Cerebellar nuclear complex (tissue), 1 donor: Measurements from ENCODE around the gene ZNF358.

Source experiments
- DNase-seq, 2 experiments: peaks; one replicate each; lab custom pipeline; 2025; lab: John Stamatoyannopoulos, UW

Gene ZNF358

DNA sequence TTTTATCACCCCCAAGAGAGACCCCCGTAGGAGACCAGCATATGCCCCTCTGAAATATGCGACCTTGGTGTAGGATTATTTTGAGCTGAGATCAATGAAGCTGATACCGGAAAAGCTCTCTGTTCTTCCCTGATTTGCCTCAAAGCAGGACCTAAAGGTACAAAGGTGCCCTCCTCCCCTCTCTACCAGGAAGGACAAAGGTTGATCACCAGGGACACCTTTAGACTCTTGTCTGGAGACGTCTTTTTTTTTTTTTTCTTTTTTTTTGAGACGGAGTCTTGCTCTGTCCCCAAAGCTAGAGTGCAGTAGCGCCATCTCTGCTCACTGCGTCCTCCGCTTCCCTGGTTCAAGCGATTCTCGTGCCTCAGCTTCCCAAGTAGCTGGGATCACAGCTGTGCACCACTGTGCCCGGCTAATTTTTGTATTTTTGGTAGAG, 26.3 kb upstream of the ZNF358 start:
- no peak for DNase-seq

DNA sequence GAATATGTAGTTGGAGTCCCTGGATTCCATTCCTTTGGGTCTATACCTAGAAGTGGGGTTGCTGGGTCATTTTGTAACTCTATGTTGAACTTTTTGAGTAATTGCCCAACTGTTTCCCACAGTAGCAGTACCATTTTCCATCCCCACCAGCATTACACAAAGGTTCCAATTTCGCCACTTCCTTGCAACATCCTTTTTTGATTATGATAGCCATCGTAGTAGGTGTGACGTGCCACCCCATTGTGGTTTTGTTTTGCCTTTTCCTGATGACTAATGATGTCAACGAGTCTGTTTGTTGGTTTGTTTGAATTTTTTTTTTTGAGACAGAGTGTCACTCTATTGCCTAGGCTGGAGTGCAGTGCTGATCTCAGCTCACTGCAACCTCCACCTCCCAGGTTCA, 23.8 kb upstream of the ZNF358 start:
- DNase-seq = no peak

GRCh38 chr19:7492558-7492957, 23.3 kb upstream of the ZNF358 start:
- no peak for DNase-seq

DNA sequence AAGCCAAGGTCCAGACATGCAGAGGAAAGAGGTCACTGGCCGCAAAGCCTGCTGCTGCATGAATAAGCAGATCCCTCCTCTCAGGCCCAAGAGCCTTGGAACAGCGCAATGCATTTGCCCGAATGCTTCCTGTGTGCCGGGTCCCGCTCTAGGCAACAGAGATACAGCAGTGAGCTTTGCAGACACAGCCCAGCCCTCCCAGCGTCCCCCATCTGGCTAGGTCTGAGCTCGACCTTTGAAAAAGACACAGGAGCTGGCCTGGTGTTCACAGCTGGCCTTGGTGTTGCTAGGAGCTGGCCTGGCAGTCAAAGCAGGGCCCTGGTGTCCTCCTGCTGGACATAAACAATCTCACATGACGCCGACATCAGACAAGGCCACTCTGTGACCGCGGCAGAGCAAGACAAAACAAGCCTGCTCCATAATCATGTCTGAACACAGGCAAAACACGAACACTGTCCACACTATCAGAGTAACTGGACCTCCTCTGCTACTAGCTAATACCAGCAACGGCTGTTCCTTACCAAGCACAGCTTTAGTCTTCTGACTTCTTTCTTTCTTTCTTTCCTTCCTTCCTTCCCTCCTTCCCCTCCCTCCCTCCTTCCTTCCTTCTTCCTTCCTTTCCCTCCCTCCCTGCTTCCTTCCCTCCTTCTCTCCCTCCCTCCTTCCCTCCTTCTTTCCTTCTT, 21.3 kb upstream of the ZNF358 start:
- DNase-seq = no peak

DNA sequence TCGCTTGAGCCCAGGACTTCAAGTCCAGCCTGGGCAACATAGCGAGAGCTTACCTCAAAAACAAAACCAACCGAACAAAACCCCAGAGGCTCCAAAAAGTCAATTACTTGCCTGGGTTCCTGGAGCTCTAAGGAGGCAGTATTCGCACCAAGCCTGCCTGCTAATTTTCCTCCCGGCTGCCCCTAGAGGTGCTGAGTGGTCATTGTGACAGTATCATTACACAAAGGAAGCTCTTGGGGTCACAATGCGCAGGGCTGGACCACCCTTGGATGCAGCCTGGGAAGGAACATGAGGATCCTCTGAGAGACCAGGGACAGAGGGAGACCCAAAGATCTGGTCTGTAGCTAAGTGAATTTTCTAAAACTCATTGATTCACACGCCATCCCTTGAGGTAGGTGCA, 18.6 kb upstream of the ZNF358 start:
- no peak for DNase-seq

- peak in 1 of 2 experiments; percentile 15 for DNase-seq
Observed at GRCh38 chr19:7500811-7501450, 15.0 kb upstream of the ZNF358 start.

DNA sequence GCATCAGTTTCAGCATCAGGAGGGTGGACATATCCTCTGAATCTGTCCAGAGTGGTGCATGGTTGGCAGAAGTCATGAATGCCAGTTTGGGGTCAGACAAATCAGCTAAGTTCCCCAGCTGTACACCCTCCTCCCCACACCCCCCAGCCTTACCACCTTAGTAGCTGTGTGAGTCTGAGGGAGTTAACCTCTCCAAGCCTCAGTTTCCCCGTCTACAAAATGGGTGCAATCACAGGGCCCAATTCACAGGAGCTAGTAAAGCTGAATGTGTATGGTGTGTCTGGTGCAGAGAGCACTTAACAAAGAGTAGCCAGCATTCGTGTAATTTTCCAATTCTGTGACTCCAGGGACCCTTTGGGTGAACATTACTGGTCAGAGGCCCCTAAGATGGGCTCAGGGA, 13.4 kb upstream of the ZNF358 start:
- no peak for DNase-seq

- DNase-seq = no peak
Observed at GRCh38 chr19:7504684-7505083, 11.2 kb upstream of the ZNF358 start.

DNA sequence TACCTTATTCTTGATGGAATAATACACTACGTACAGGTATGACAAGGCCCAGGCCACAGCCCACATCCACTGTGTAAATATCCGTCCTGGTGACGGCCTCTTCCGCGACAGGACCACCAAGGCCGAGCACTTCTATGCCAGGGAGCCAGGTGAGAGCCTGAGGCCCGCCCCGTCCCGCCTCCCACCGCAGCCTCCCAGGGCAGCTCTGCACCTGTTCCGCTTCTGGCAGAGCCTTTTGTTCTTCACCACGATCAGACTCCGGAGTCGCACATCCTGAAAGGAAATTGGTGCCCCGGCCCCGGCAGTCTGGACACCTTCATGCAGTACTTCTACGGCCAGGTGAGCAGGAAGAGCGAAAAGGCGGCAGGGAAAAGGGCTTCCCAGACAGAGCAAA, 10.6 kb upstream of the ZNF358 start:
- no peak for DNase-seq

GRCh38 chr19:7505682-7506384, 10.1 kb upstream of the ZNF358 start:
- DNase-seq = no peak

GRCh38 chr19:7506385-7507328, 9.2 kb upstream of the ZNF358 start:
- DNase-seq = no peak

GRCh38 chr19:7507884-7508283, 8.0 kb upstream of the ZNF358 start:
- no peak for DNase-seq

DNA sequence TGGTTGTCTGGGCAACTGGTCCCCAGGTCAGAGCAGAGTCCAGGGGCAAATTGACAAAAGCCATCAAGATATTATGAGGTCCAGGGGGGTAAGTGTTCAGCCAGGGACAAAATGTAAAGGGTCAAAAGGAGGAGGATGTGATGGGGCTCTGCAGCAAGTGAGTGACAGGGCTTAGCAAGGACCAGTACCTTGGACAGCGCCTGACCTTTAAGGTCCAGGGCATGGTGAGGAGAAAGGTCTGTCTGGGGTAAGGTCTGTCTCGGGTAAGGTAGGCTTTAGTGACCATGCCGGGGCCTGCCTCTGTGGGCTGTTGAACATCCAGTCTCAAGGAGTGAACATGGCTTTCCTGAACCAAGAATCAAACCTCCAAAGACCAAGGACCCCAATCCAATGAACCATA, 6.3 kb upstream of the ZNF358 start:
- no peak for DNase-seq

DNA sequence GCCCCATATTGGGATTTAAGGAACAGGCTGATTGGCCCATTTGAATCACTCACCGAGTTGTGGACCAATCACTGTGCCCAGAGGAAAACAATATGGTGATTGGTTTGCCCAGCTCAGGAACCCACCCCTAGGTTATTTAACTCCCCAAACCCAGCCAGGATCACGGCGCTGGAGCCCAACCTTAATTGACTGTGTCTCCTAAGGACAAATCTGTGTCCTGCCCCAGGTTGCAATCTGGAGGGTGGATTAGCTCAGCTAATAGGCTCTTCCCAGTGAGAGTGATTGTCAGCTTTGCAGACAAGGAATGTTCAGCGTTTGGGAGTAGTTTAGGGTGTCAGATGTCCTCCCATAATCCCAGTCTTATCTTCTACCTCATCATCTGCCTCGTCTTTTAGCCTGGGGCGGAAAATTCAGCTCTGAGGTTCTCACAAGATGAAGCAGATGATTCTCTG, 3.5 kb upstream of the ZNF358 start:
- no peak for DNase-seq

DNA sequence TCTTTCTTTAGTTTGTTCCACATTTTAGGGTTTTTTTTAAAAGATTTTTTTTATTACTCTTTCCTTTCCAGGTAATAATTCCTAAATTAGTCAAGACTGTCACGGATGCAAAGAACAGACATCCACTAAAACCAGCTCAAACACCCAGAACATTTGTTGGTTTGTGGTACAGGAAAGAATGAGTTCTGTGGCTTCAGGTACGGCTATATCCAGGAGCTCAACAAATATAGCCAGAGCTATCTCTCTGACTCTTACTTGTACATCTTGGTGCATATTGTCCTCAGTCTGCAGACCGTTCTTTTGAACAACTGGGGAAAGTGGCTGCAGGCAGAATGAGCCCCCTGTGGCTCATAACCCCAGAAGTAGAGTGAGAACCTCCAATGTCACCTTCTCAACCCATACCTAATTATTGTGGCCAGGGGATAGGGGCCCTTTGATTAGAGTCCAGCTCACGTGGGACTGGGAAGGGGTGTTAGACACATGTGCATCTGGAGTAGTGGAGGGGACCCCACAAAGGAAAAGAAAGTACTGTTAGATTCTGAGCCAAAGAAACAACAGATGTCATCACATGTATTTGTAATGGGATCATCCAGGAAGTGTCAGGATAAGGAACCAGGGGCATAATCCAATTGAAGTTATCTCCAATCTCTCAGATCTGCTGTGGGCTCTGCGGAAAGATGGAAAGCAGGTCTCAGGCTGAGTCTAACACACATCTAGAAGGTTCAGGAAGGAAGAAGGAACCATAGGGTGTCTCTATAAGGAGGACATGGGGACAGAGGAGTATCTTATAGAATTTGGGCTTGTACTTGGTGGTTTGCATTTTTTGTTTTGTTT, 1.9 kb upstream of the ZNF358 start:
- no peak for DNase-seq

DNA sequence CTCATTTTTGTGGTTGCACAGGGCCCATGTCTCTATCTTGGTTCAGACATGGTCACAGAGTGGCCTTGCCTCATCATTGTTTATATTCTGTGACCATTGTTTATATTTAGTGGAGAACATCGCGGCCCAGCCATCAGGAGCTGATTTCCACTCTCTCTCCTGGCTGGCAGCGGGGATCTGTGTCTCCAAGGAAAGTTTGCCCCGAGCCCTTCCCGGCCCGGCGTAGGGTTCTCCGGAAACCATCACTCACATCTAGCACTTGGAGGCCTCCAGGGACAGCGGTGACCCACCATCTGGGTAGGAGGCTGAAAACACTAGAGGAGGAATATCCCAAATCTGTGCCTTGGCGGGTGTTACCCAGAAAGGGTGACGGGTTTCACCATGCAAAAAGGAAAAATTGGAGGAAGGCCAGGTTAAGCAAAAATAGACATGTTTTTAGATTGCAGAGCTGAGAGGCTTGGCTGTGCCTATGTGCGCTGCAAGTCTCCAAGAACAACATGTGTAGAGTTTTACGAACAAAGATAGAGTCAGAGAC, 726 bp upstream of the ZNF358 start:
- no peak for DNase-seq

- DNase-seq = no peak
Observed at GRCh38 chr19:7516333-7516732, 430 bp downstream of the ZNF358 start.

GRCh38 chr19:7516878-7517277, 975 bp downstream of the ZNF358 start:
- no peak for DNase-seq

DNA sequence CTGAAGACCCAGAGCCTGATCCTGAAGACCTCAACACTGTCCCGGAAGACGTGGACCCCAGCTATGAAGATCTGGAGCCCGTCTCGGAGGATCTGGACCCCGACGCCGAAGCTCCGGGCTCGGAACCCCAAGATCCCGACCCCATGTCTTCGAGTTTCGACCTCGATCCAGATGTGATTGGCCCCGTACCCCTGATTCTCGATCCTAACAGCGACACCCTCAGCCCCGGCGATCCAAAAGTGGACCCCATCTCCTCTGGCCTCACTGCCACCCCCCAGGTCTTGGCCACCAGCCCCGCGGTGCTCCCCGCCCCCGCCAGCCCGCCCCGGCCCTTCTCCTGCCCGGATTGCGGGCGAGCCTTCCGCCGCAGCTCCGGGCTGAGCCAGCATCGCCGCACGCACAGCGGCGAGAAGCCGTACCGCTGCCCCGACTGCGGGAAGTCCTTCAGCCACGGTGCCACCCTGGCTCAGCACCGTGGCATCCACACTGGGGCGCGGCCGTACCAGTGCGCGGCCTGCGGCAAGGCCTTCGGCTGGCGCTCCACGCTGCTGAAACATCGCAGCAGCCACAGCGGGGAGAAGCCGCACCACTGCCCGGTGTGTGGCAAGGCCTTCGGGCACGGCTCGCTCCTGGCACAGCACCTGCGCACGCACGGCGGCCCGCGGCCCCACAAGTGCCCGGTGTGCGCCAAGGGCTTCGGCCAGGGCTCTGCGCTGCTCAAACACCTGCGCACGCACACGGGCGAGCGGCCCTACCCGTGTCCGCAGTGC, 3.6 kb downstream of the ZNF358 start:
- DNase-seq = no peak
